ENCODE results near the gene NTRK2.

The NTRK2 gene

DNA sequence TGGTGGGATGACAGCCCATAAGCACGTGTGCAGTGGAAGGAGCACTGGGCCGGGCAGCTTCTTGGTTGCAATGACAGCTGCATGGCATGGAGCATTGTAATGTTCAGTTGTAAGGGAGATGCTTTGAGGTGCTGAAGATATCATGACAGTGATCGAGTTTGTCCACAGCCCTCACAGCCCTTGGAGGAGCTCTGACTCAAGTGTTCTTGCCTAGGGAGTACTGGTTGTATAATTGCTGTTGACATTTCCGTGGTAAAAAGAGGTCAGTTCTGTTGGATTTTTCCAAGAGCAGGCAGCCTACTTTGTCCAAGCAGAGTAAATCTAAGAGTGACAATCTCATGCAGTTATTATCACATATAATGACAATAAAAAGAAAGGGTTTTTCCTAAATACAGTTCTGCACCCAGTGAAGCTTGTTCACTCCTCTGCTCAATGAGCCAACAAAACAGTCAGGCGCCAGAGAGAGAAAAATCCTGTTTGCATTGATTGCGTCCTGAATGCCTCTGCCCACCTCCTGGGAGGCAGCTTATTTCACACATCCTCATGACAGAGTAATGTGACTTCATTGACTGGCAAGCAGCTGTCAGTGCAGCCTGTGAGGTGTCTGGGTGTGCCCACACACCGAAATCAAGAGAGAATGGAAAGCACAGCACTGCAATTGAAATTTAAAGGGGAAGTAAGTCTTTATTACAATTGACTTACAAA, 248.0 kb downstream of the NTRK2 start:
- no peak for TF ChIP-seq CTCF (conservative IDR thresholded peaks at IDR 0.05; ENCODE audit: low read depth, low read length)
- H3K4me3 ChIP-seq (ENCODE audit: low read depth, low read length), result no peak overlapping the region
- DNase-seq (ENCODE audit: low read depth), result no peak

DNA sequence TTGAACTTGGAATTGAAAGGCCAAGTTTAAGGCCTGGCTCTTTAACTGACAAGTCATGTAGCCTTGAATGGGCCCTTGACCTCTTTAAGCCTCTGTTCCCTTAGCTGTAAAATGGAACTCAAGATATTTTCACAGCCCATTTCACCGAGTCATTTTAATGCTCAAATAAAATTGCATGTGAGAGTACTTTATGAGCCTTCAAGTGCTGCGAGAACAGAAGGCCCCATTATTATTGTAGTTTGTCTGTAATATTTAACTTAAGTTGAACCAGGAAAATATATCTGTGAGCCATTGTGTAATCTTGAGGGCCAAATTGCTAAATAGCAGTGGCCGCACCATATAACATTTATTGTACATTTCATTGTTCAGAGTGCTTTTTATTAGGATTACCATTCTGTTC, 249.9 kb downstream of the NTRK2 start:
- no peak overlapping the region for H3K4me3 ChIP-seq (ENCODE audit: low read depth, low read length)
- no peak for TF ChIP-seq CTCF (conservative IDR thresholded peaks at IDR 0.05; ENCODE audit: low read depth, low read length)
- no peak for DNase-seq (ENCODE audit: low read depth)

- TF ChIP-seq CTCF (conservative IDR thresholded peaks at IDR 0.05; ENCODE audit: low read depth, low read length), result no peak
- no peak overlapping the region for H3K4me3 ChIP-seq (ENCODE audit: low read depth, low read length)
- no peak for DNase-seq (ENCODE audit: low read depth)
Measured at GRCh38 chr9:84921175-84921574, 251.6 kb downstream of the NTRK2 start.

GRCh38 chr9:84922051-84922450, 252.5 kb downstream of the NTRK2 start:
- no peak overlapping the region for H3K4me3 ChIP-seq (ENCODE audit: low read depth, low read length)
- no peak for TF ChIP-seq CTCF (conservative IDR thresholded peaks at IDR 0.05; ENCODE audit: low read depth, low read length)
- DNase-seq (ENCODE audit: low read depth), result no peak

GRCh38 chr9:84924266-84924665, 254.7 kb downstream of the NTRK2 start:
- no peak overlapping the region for H3K4me3 ChIP-seq (ENCODE audit: low read depth, low read length)
- TF ChIP-seq CTCF (conservative IDR thresholded peaks at IDR 0.05; ENCODE audit: low read depth, low read length), result no peak
- no peak for DNase-seq (ENCODE audit: low read depth)

DNA sequence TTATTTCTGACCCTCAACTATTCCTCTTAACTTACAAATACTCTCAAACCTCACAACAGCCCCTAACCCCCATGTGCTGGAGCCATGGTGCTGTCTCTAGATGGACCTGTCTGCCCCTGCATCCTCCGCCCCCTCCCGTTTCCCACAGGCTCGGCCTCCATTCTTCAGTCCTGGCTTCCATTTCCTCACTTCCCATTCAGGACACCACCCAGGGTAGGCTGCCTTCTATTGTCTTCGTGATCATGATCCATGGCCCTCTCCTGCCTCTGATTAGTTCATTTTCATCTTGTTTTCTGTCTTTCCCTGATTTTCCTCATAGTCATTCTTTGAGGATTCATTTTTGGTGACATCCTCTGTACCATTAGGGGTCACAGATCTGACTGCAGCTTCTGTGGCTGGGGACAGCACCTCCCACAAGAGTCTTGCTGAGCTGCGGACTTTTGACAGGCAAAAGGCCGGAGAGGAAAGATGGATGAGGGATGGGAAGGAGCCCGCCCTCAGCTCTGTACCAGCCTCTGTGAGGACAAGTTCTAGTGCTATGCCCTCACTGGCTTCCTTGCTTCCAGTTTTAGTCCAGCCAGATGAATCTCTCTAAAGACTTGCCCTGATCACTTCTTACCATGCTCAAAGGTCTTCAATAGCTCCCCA, 255.8 kb downstream of the NTRK2 start:
- DNase-seq (ENCODE audit: low read depth), result no peak
- H3K4me3 ChIP-seq (ENCODE audit: low read depth, low read length), result no peak overlapping the region
- no peak for TF ChIP-seq CTCF (conservative IDR thresholded peaks at IDR 0.05; ENCODE audit: low read depth, low read length)

DNA sequence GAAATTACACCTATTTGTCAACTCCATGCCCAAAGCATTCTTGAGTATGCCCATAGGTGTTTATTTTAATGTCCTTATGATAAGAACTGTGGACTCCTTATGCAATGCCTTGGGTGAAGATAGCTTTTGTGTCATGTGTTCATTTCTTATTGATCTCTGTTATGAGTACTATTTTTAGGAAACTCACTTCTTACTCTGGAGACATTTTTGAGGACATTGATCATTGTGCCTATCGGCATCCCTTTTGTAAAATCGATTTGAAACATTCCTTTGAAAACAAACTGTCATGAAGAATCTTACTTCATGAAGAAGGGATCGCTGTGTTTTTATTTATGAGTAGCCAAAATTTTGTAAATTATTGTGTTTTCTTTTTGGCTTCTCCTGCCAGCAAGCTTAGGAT, 257.3 kb downstream of the NTRK2 start:
- DNase-seq (ENCODE audit: low read depth), result no peak
- no peak overlapping the region for H3K4me3 ChIP-seq (ENCODE audit: low read depth, low read length)
- no peak for TF ChIP-seq CTCF (conservative IDR thresholded peaks at IDR 0.05; ENCODE audit: low read depth, low read length)
